Smooth muscle cell of the pulmonary artery (primary cell): ENCODE measurements around the gene PRAMEF11. TPM values are rescaled to one million over a fixed set of nuclear protein-coding genes. Genes with fewer than 3 reads are reported as not detected.

Experiments
- total RNA-seq: library from RNA; depleted of rRNA; stranded (reverse); fragments of >200 nt; gene quantifications from 2 replicates; pipeline ENCODE4 v1.2.3, GENCODE V29; 2014

The PRAMEF11 gene
- total RNA-seq: not detected in 2 replicates

GRCh38 chr1:12831310-12831709 lies at the start of gene PRAMEF11:
Gene PRAMEF11, minus strand, starts transcription at chr1:12831410. Its CDS starts 2,621 bp downstream, at chr1:12828789.

GRCh38 chr1:12856786-12857185 lies 25.6 kb upstream of the PRAMEF11 start, which contains the start of gene PRAMEF2:
Gene PRAMEF2, plus strand, starts transcription at chr1:12857086. Its CDS starts 1,924 bp downstream, at chr1:12859010.

GRCh38 chr1:12848620-12849019 lies 17.4 kb upstream of the PRAMEF11 start, which contains the start of gene HNRNPCL1:
Gene HNRNPCL1, minus strand, starts transcription at chr1:12848720. Its CDS starts 431 bp downstream, at chr1:12848289.

GRCh38 chr1:12791097-12791496 lies 40.1 kb downstream of the PRAMEF11 start, which contains the start of gene PRAMEF1:
Gene PRAMEF1, plus strand, starts transcription at chr1:12791397. Its CDS starts 1,831 bp downstream, at chr1:12793228.

Other genes with a start within 250 kb of the PRAMEF11 start
- 9.6 and 35.3 TPM in 2 replicates for gene DHRS3, start 213.2 kb downstream of the PRAMEF11 start, total RNA-seq
- gene AADACL4, start 187.3 kb downstream of the PRAMEF11 start, total RNA-seq: not detected in 2 replicates
- gene AADACL3, start 115.3 kb downstream of the PRAMEF11 start, total RNA-seq: not detected in 2 replicates
- not detected in 2 replicates for gene CFAP107, start 85.2 kb downstream of the PRAMEF11 start, total RNA-seq
- not detected in 2 replicates for gene PRAMEF12, start 57.7 kb downstream of the PRAMEF11 start, total RNA-seq
- not detected in 2 replicates for gene PRAMEF1, start 40.0 kb downstream of the PRAMEF11 start, total RNA-seq
- not detected in 2 replicates for gene HNRNPCL1, start 17.3 kb upstream of the PRAMEF11 start, total RNA-seq
- not detected in 2 replicates for gene PRAMEF2, start 25.7 kb upstream of the PRAMEF11 start, total RNA-seq
- gene PRAMEF4, start 54.8 kb upstream of the PRAMEF11 start, total RNA-seq: not detected in 2 replicates
- gene PRAMEF10, start 66.9 kb upstream of the PRAMEF11 start, total RNA-seq: not detected in 2 replicates
- not detected in 2 replicates for gene PRAMEF7, start 85.2 kb upstream of the PRAMEF11 start, total RNA-seq
- not detected in 2 replicates for gene PRAMEF6, start 116.2 kb upstream of the PRAMEF11 start, total RNA-seq
- gene PRAMEF27, start 225.2 kb upstream of the PRAMEF11 start, total RNA-seq: not detected in 2 replicates
- not detected in 2 replicates for gene HNRNPCL3, start 229.4 kb upstream of the PRAMEF11 start, total RNA-seq
- not detected in 2 replicates for gene PRAMEF25, start 239.4 kb upstream of the PRAMEF11 start, total RNA-seq